ENCODE data around the gene GFPT2.

GRCh38 chr5:180301253-180301652, 51.9 kb downstream of the GFPT2 start:
- no peak for TF ChIP-seq CTCF (IDR thresholded peaks at IDR 0.05 in 4 of 5, conservative IDR thresholded peaks at IDR 0.05 in 1 of 5)
- no peak for TF ChIP-seq POLR2A (IDR thresholded peaks at IDR 0.05)

Data from gastrocnemius medialis (tissue), 4 donors.